Right lobe of liver (tissue), 6 donors: ENCODE measurements around the gene CREB3L2. TPM values are rescaled to one million over a fixed set of nuclear protein-coding genes. Genes with fewer than 3 reads are reported as not detected.

Experiments
- ATAC-seq, 4 donors: fragments of 200-7000 bp; cut with Tn5 transposase; one replicate each; pipeline ENCODE4 v1.9.1; 2020; ENCODE audit warnings: mild to moderate bottlenecking in 4 of 4, moderate library complexity in 4 of 4
- DNase-seq, 3 donors: peaks; one replicate each; pipeline ENCODE4 v3.0.0-alpha.2; 2020
- H3K27ac ChIP-seq, 3 donors: fragments of 200-600 bp; one replicate each; pipeline ENCODE4 v1.8.0; 2022
- H3K27me3 ChIP-seq, 2 donors: fragments of 200-600 bp; one replicate each; pipeline ENCODE4 v1.8.0; 2022
- H3K36me3 ChIP-seq, 4 donors: fragments of 200-600 bp; sonication (generic) in 1 of 4; one replicate each; pipeline versions ENCODE4 v1.5.1 to v1.8.0; 2017 to 2022; ENCODE audit warnings: control low read depth in 1 of 4
- H3K4me1 ChIP-seq, 4 donors: fragments of 200-600 bp; sonication (generic) in 1 of 4; one replicate each; pipeline versions ENCODE4 v1.5.1 to v1.8.0; 2017 to 2022; ENCODE audit warnings: control low read depth in 1 of 4
- H3K4me3 ChIP-seq, 3 donors: fragments of 200-600 bp; one replicate each; pipeline ENCODE4 v1.8.0; 2022
- H3K9me3 ChIP-seq, 4 donors: fragments of 200-600 bp; sonication (generic) in 1 of 4; one replicate each; pipeline versions ENCODE4 v1.5.1 to v1.8.0; 2017 to 2022; ENCODE audit warnings: control low read depth in 1 of 4
- CTCF ChIP-seq, 4 donors: fragments of 200-600 bp in 3 of 4; fragments of 450-650 bp in 1 of 4; IDR thresholded peaks; one replicate each; pipeline versions ENCODE4 v1.5.1 to v1.8.0; 2016 to 2022; ENCODE audit warnings: antibody characterized with exemption in 4 of 4, mild to moderate bottlenecking in 2 of 4
- POLR2A ChIP-seq: fragments of 450-650 bp; IDR thresholded peaks from one replicate; pipeline ENCODE4 v1.6.1; 2017; ENCODE audit warnings: antibody characterized with exemption, mild to moderate bottlenecking
- WGBS: methylation state at CpG from one replicate; pipeline ENCODE4 v1.1.6; 2018; ENCODE audit warnings: low coverage, low lambda C conversion rate; ENCODE audit not compliant: insufficient coverage; ENCODE audit errors: missing lambda C conversion rate; 5-methylcytosine and 5-hydroxymethylcytosine counted together
- intact Hi-C, 2 donors: fragments of 100-400 bp; cut with DNase I; formaldehyde crosslinking; loops; one replicate each; pipeline versions ENCODE4 v1.11.2 to v1.14.1; 2022
- total RNA-seq, 6 experiments: library from RNA; depleted of rRNA in 2 of 6; stranded (reverse); fragments of >200 nt in 2 of 6; fragmentation: NEBNext Ultra II Directional in 3 of 6; extraction: Animal tissue kit (Norgen Biotek cat#: 25700) in 3 of 6; gene quantifications; one replicate each; pipeline versions ENCODE4 v1.1.0 to v1.2.4, GENCODE V29; 2016 to 2023
- donor health status: DM: no; HTN: yes; CAD: no.
- donor health status: DM: no; HTN: no; CAD: no.
- donor health status: DM: no; HTN: no; CAD: no.
- donor health status: DM: no; HTN: yes; CAD: no.
- donor health status: DM: no; HTN: yes; CAD: no.

CREB3L2 gene
- total RNA-seq, 6 experiments from 2014 or later: 11.5 to 29.9 (median 18.2) TPM

GRCh38 chr7:137966641-137967142 lies 35.2 kb downstream of the CREB3L2 start:
- no peak overlapping the region for H3K27ac ChIP-seq
- peaks cover 0 to 18% (median 7%) of the 10 kb centered on the region in 4 donors for H3K4me1 ChIP-seq
- no peak for ATAC-seq
- intact Hi-C loops: no loop called here
- H3K36me3 ChIP-seq: no peaks in the 10 kb centered on the region
- H3K4me3 ChIP-seq: no peak overlapping the region
- WGBS: 88% methylated on average over 4 of the region's 4 CpGs
- no peak for TF ChIP-seq POLR2A
- no peak for TF ChIP-seq CTCF (IDR thresholded peaks at IDR 0.05)
- no peak for DNase-seq
- no peaks in the 10 kb centered on the region for H3K27me3 ChIP-seq
- H3K9me3 ChIP-seq: no peaks in the 10 kb centered on the region

- intact Hi-C loops: no loop called here
- DNase-seq (no peak), ATAC-seq (no peak)
- no peaks in the 10 kb centered on the region for H3K27me3 ChIP-seq
- no peak overlapping the region for H3K27ac ChIP-seq
- no peaks in the 10 kb centered on the region for H3K9me3 ChIP-seq
- no peak overlapping the region for H3K4me3 ChIP-seq
- TF ChIP-seq CTCF (IDR thresholded peaks at IDR 0.05) (no peak), POLR2A (no peak)
- WGBS: 58% methylated on average over 2 of the region's 2 CpGs
- H3K4me1 ChIP-seq: peaks cover 0 to 15% (median 6%) of the 10 kb centered on the region in 4 donors
- no peaks in the 10 kb centered on the region for H3K36me3 ChIP-seq
Measured at GRCh38 chr7:137965942-137966640, 35.8 kb downstream of the CREB3L2 start.

- no peaks in the 10 kb centered on the region for H3K36me3 ChIP-seq
- peaks cover 0 to 11% (median 4%) of the 10 kb centered on the region in 4 donors for H3K4me1 ChIP-seq
- H3K27me3 ChIP-seq: no peaks in the 10 kb centered on the region
- 77% methylated on average over 11 of the region's 14 CpGs for WGBS
- intact Hi-C loops: no loop called here
- ATAC-seq (no peak), DNase-seq (no peak)
- H3K4me3 ChIP-seq: no peak overlapping the region
- no peak overlapping the region for H3K27ac ChIP-seq
- H3K9me3 ChIP-seq: no peaks in the 10 kb centered on the region
- no peak for TF ChIP-seq CTCF (IDR thresholded peaks at IDR 0.05)
- no peak for TF ChIP-seq POLR2A
Measured at GRCh38 chr7:137964824-137965545, 36.9 kb downstream of the CREB3L2 start.

GRCh38 chr7:137962875-137963507 lies 38.9 kb downstream of the CREB3L2 start:
- ATAC-seq: no peak
- no peak for DNase-seq
- Histone ChIP-seq H3K36me3 (no peaks in the 10 kb centered on the region), H3K4me1 (peaks cover 0 to 11% (median 4%) of the 10 kb centered on the region in 4 donors), H3K27ac (no peak overlapping the region), H3K27me3 (no peaks in the 10 kb centered on the region), H3K4me3 (no peak overlapping the region), H3K9me3 (no peaks in the 10 kb centered on the region)
- 91% methylated on average over 7 of the region's 7 CpGs for WGBS
- TF ChIP-seq POLR2A: no peak
- no peak for TF ChIP-seq CTCF (IDR thresholded peaks at IDR 0.05)
- intact Hi-C loops: no loop called here
